C4-2B (cell line): ENCODE results near the gene SLC22A5.

ENCODE experiments used
- ZFX ChIP-seq: fragments of 450-650 bp; IDR thresholded peaks from 2 replicates; pipeline ENCODE4 v1.6.1; 2017
- TF ChIP-seq, protein P1 (sequence below): fragments of 450-650 bp; conservative IDR thresholded peaks from 2 replicates; pipeline ENCODE4 v1.5.1; 2017; ENCODE audit warnings: mild to moderate bottlenecking

DNA sequence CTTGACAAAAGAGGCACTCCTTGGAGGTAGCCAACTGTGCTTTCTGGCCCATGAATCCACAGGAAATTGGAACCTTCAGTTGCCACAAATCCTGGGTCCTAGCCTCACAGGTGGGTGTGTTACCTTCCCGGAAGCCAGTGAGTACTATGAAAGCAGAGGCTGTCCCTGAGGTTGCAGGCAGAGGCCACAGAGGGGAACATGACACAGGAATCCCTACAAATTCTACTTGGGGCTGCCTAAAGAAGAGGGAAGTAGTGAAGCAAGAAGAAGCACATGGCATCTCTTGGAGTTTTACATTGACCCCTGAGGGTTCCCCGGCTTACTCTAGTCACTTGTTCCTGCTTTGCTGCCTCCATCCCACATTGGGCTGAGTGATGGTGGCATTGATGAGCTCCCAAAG is 2.6 kb downstream of the SLC22A5 start:
- TF ChIP-seq, protein P1, sequence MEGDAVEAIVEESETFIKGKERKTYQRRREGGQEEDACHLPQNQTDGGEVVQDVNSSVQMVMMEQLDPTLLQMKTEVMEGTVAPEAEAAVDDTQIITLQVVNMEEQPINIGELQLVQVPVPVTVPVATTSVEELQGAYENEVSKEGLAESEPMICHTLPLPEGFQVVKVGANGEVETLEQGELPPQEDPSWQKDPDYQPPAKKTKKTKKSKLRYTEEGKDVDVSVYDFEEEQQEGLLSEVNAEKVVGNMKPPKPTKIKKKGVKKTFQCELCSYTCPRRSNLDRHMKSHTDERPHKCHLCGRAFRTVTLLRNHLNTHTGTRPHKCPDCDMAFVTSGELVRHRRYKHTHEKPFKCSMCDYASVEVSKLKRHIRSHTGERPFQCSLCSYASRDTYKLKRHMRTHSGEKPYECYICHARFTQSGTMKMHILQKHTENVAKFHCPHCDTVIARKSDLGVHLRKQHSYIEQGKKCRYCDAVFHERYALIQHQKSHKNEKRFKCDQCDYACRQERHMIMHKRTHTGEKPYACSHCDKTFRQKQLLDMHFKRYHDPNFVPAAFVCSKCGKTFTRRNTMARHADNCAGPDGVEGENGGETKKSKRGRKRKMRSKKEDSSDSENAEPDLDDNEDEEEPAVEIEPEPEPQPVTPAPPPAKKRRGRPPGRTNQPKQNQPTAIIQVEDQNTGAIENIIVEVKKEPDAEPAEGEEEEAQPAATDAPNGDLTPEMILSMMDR: no peak
- no peak for TF ChIP-seq ZFX
